ENCODE results near the gene LRRC15. TPM values are rescaled to one million over a fixed set of nuclear protein-coding genes. Genes with fewer than 3 reads are reported as not detected.

Gene LRRC15
- total RNA-seq, 1 experiment from 2014 or later, result 0.07 TPM

DNA sequence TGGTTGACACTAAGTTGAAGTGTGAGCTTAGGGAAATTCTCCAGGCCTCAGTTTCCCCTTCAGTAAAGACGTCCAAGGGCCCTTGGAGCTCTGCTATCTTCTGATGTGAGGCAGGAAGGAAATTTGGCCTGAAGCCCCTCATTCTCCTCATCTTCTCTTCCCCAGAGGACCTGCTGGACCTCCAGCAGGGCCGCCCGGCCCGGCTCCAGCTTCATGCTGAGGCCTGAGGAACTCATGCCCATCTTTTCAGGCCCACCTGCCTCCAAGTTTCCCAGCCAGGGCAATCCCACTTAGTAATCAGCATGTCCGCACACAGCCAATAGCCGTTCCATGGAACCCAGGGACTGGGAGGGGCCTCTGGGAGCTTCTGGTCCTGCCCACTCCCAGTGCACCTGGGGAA, 4.0 kb downstream of the LRRC15 start (continued):
- TF ChIP-seq, protein P1, sequence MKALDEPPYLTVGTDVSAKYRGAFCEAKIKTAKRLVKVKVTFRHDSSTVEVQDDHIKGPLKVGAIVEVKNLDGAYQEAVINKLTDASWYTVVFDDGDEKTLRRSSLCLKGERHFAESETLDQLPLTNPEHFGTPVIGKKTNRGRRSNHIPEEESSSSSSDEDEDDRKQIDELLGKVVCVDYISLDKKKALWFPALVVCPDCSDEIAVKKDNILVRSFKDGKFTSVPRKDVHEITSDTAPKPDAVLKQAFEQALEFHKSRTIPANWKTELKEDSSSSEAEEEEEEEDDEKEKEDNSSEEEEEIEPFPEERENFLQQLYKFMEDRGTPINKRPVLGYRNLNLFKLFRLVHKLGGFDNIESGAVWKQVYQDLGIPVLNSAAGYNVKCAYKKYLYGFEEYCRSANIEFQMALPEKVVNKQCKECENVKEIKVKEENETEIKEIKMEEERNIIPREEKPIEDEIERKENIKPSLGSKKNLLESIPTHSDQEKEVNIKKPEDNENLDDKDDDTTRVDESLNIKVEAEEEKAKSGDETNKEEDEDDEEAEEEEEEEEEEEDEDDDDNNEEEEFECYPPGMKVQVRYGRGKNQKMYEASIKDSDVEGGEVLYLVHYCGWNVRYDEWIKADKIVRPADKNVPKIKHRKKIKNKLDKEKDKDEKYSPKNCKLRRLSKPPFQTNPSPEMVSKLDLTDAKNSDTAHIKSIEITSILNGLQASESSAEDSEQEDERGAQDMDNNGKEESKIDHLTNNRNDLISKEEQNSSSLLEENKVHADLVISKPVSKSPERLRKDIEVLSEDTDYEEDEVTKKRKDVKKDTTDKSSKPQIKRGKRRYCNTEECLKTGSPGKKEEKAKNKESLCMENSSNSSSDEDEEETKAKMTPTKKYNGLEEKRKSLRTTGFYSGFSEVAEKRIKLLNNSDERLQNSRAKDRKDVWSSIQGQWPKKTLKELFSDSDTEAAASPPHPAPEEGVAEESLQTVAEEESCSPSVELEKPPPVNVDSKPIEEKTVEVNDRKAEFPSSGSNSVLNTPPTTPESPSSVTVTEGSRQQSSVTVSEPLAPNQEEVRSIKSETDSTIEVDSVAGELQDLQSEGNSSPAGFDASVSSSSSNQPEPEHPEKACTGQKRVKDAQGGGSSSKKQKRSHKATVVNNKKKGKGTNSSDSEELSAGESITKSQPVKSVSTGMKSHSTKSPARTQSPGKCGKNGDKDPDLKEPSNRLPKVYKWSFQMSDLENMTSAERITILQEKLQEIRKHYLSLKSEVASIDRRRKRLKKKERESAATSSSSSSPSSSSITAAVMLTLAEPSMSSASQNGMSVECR (CRISPR knock-in tag; IDR thresholded peaks at IDR 0.05; ENCODE audit: borderline replicate concordance), result no peak
- TF ChIP-seq ESRRA (CRISPR knock-in tag; IDR thresholded peaks at IDR 0.05; ENCODE audit: borderline replicate concordance), result no peak

DNA sequence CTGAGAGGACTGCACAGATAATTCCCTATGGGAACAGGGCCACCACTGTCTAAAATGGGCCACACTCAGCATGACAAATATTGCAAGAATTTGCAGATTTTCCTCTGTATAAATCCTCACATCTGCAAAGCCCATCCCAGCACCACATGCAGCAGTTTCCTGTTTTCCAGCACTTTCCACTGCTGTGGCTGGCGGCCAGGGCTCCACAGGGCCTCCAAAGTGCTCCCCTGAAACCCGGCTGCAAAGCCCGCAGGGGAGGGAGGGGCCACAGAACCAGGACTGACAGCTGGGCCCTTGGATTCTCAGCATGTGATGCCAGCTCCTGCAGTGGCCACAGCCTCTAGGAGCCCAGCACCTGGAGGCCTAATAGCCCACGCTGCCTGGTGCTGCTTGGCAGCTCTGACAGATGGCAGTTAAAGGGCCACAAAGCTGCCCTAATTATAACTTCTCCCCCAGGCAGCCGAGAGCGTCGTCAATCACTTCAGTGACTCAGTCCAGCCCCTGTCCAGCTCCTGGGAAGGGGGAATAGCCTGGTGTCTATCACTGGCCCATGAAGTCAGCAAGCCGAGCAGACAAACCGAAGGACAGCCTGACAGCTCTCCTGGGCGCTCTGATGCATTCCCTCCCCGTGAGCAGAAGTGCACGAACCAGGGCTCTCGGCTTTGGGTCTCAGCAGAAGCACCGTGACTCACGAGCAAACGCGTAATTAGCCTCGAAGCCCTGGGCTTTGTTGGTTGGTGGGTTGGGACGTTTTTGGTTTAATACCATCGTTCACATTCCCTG, 4.7 kb downstream of the LRRC15 start:
- peak; percentile 18; the same call in 1 of the 2 replicates for ATAC-seq
- peaks cover 3% of the 10 kb centered on the region for H3K9me3 Mint-ChIP-seq

More for the DNA sequence above, 4.7 kb downstream of the LRRC15 start:
- no peak overlapping the region for H3K27ac Mint-ChIP-seq
- H3K4me3 Mint-ChIP-seq, result no peak overlapping the region
- ChIA-PET POLR2A (no interaction called here), CTCF (interaction anchor here (0.9 to 1.5 kb wide), 4 partner anchors 21 to 107 kb away, joined by 3 to 7 read pairs (median 4); no protein-coding TSS in a partner anchor)
- no peak for DNase-seq (ENCODE audit: low spot score)
- H3K27me3 Mint-ChIP-seq (ENCODE audit: low read depth), result peaks cover 18% of the 10 kb centered on the region
- TF ChIP-seq ZNF317 (CRISPR knock-in tag; IDR thresholded peaks at IDR 0.05; ENCODE audit: borderline replicate concordance, low read depth) (no peak), E2F1 (CRISPR knock-in tag; IDR thresholded peaks at IDR 0.05) (no peak), E2F4 (CRISPR knock-in tag; IDR thresholded peaks at IDR 0.05; ENCODE audit: borderline replicate concordance, low read depth) (no peak), ZNF219 (CRISPR knock-in tag; IDR thresholded peaks at IDR 0.05; ENCODE audit: borderline replicate concordance) (no peak), ZNF396 (CRISPR knock-in tag; IDR thresholded peaks at IDR 0.05; ENCODE audit: borderline replicate concordance) (no peak), ZMAT4 (CRISPR knock-in tag; IDR thresholded peaks at IDR 0.05) (no peak), USF1 (CRISPR knock-in tag; IDR thresholded peaks at IDR 0.05) (no peak), CBFB (CRISPR knock-in tag; IDR thresholded peaks at IDR 0.05; ENCODE audit: low read depth) (no peak), NR3C1 (CRISPR knock-in tag; conservative IDR thresholded peaks at IDR 0.05; ENCODE audit: low read depth) (no peak)
- TF ChIP-seq, protein P2, sequence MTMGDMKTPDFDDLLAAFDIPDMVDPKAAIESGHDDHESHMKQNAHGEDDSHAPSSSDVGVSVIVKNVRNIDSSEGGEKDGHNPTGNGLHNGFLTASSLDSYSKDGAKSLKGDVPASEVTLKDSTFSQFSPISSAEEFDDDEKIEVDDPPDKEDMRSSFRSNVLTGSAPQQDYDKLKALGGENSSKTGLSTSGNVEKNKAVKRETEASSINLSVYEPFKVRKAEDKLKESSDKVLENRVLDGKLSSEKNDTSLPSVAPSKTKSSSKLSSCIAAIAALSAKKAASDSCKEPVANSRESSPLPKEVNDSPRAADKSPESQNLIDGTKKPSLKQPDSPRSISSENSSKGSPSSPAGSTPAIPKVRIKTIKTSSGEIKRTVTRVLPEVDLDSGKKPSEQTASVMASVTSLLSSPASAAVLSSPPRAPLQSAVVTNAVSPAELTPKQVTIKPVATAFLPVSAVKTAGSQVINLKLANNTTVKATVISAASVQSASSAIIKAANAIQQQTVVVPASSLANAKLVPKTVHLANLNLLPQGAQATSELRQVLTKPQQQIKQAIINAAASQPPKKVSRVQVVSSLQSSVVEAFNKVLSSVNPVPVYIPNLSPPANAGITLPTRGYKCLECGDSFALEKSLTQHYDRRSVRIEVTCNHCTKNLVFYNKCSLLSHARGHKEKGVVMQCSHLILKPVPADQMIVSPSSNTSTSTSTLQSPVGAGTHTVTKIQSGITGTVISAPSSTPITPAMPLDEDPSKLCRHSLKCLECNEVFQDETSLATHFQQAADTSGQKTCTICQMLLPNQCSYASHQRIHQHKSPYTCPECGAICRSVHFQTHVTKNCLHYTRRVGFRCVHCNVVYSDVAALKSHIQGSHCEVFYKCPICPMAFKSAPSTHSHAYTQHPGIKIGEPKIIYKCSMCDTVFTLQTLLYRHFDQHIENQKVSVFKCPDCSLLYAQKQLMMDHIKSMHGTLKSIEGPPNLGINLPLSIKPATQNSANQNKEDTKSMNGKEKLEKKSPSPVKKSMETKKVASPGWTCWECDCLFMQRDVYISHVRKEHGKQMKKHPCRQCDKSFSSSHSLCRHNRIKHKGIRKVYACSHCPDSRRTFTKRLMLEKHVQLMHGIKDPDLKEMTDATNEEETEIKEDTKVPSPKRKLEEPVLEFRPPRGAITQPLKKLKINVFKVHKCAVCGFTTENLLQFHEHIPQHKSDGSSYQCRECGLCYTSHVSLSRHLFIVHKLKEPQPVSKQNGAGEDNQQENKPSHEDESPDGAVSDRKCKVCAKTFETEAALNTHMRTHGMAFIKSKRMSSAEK (CRISPR knock-in tag; IDR thresholded peaks at IDR 0.05; ENCODE audit: borderline replicate concordance), result no peak
- TF ChIP-seq, protein P3, sequence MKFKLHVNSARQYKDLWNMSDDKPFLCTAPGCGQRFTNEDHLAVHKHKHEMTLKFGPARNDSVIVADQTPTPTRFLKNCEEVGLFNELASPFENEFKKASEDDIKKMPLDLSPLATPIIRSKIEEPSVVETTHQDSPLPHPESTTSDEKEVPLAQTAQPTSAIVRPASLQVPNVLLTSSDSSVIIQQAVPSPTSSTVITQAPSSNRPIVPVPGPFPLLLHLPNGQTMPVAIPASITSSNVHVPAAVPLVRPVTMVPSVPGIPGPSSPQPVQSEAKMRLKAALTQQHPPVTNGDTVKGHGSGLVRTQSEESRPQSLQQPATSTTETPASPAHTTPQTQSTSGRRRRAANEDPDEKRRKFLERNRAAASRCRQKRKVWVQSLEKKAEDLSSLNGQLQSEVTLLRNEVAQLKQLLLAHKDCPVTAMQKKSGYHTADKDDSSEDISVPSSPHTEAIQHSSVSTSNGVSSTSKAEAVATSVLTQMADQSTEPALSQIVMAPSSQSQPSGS (CRISPR knock-in tag; IDR thresholded peaks at IDR 0.05; ENCODE audit: borderline replicate concordance, low read depth), result no peak
- TF ChIP-seq, protein P4, sequence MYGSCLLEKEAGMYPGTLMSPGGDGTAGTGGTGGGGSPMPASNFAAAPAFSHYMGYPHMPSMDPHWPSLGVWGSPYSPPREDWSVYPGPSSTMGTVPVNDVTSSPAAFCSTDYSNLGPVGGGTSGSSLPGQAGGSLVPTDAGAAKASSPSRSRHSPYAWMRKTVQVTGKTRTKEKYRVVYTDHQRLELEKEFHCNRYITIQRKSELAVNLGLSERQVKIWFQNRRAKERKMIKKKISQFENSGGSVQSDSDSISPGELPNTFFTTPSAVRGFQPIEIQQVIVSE (CRISPR knock-in tag; IDR thresholded peaks at IDR 0.05; ENCODE audit: borderline replicate concordance), result no peak
- H3K36me3 Mint-ChIP-seq, result no peaks in the 10 kb centered on the region
- peaks cover 14% of the 10 kb centered on the region for H3K4me1 Mint-ChIP-seq

All from WTC11 (cell line).